Mesendoderm (in vitro differentiated cells): Measurements from ENCODE around the gene BRD9.

ENCODE experiments used
- DNase-seq: peaks from one replicate; pipeline ENCODE4 v3.0.0; 2013
- H2AK5ac ChIP-seq: 2 replicates; pipeline ENCODE4 v1.6.1; 2013; ENCODE audit warnings: low read length, inconsistent platforms
- H2BK120ac ChIP-seq: 2 replicates; pipeline ENCODE4 v1.6.1; 2013; ENCODE audit warnings: low read depth, mild to moderate bottlenecking, low read length, moderate library complexity, mixed read lengths
- H2BK15ac ChIP-seq: replicated peaks from 2 replicates; pipeline ENCODE4 v1.6.1; 2013; ENCODE audit warnings: low read depth, mild to moderate bottlenecking, moderate library complexity
- H2BK5ac ChIP-seq: 2 replicates; pipeline ENCODE4 v1.6.1; 2013; ENCODE audit warnings: low read length, inconsistent platforms
- H3K18ac ChIP-seq: 2 replicates; pipeline ENCODE4 v1.6.1; 2013; ENCODE audit warnings: mild to moderate bottlenecking, low read length, mixed read lengths
- H3K23ac ChIP-seq: one replicate; pipeline ENCODE4 v1.6.1; 2013; ENCODE audit warnings: low read length
- H3K27ac ChIP-seq: 2 replicates; pipeline ENCODE4 v1.5.1; 2013; ENCODE audit warnings: low read depth, mild to moderate bottlenecking, inconsistent platforms, low read length, moderate library complexity
- H3K27me3 ChIP-seq: 2 replicates; pipeline ENCODE4 v1.6.1; 2013; ENCODE audit warnings: low read length, control low read depth, mild to moderate bottlenecking, inconsistent platforms; ENCODE audit not compliant: insufficient read depth, poor library complexity
- H3K36me3 ChIP-seq: 2 replicates; pipeline ENCODE4 v1.6.1; 2013; ENCODE audit warnings: low read length, inconsistent platforms; ENCODE audit not compliant: control insufficient read depth, insufficient read depth
- H3K4ac ChIP-seq: one replicate; pipeline ENCODE4 v1.6.1; 2013; ENCODE audit warnings: low read depth, mild to moderate bottlenecking, low read length, moderate library complexity
- H3K4me1 ChIP-seq: 2 replicates; pipeline ENCODE4 v1.6.1; 2013; ENCODE audit warnings: low read depth, low read length, inconsistent platforms; ENCODE audit not compliant: control insufficient read depth
- H3K4me2 ChIP-seq: 2 replicates; pipeline ENCODE4 v1.6.1; 2013; ENCODE audit warnings: low read length
- H3K4me3 ChIP-seq: 2 replicates; pipeline ENCODE4 v1.5.1; 2013; ENCODE audit warnings: mild to moderate bottlenecking, low read length
- H3K56ac ChIP-seq: one replicate; pipeline ENCODE4 v1.6.1; 2013; ENCODE audit warnings: low read length
- H3K79me1 ChIP-seq: 2 replicates; pipeline ENCODE4 v1.6.1; 2013; ENCODE audit warnings: low read length, inconsistent platforms
- H3K79me2 ChIP-seq: 2 replicates; pipeline ENCODE4 v1.6.1; 2013; ENCODE audit warnings: mild to moderate bottlenecking, low read length; ENCODE audit not compliant: control insufficient read depth, insufficient read depth
- H3K9ac ChIP-seq: 2 replicates; pipeline ENCODE4 v1.6.1; 2013; ENCODE audit warnings: low read length, inconsistent platforms
- H4K5ac ChIP-seq: one replicate; pipeline ENCODE4 v1.6.1; 2013; ENCODE audit warnings: low read length
- H4K8ac ChIP-seq: one replicate; pipeline ENCODE4 v1.6.1; 2013; ENCODE audit warnings: low read depth, mild to moderate bottlenecking, control low read depth, low read length, moderate library complexity
- WGBS: extraction: QIAGEN DNeasy Blood & Tissue Kit; methylation state at CpG from one replicate; pipeline ENCODE4 v1.1.7; 2013; ENCODE audit warnings: low lambda C conversion rate, missing lambda C conversion rate; ENCODE audit not compliant: insufficient coverage; ENCODE audit errors: extremely low coverage; 5-methylcytosine and 5-hydroxymethylcytosine counted together

The BRD9 gene

GRCh38 chr5:852018-852417 lies 40.6 kb downstream of the BRD9 start:
- no peaks in the 10 kb centered on the region for H3K36me3 ChIP-seq
- no peak overlapping the region for H3K4ac ChIP-seq
- H3K4me3 ChIP-seq, result no peak overlapping the region
- H3K79me1 ChIP-seq, result no peaks in the 10 kb centered on the region
- H4K5ac ChIP-seq, result no peak overlapping the region
- H3K56ac ChIP-seq, result no peak overlapping the region
- no peak overlapping the region for H3K23ac ChIP-seq
- no peaks in the 10 kb centered on the region for H3K79me2 ChIP-seq
- no peak overlapping the region for H2BK120ac ChIP-seq
- H2BK5ac ChIP-seq, result no peak overlapping the region
- no CpG with 5 or more reads among the region's 5 CpGs for WGBS
- H3K4me2 ChIP-seq, result no peak overlapping the region
- H4K8ac ChIP-seq, result no peak overlapping the region
- no peak overlapping the region for H3K27ac ChIP-seq
- H3K4me1 ChIP-seq, result no peaks in the 10 kb centered on the region
- no peak overlapping the region for H2AK5ac ChIP-seq
- no peak for DNase-seq
- no peak overlapping the region for H2BK15ac ChIP-seq
- H3K27me3 ChIP-seq, result no peaks in the 10 kb centered on the region
- no peak overlapping the region for H3K9ac ChIP-seq
- H3K18ac ChIP-seq, result no peak overlapping the region

DNA sequence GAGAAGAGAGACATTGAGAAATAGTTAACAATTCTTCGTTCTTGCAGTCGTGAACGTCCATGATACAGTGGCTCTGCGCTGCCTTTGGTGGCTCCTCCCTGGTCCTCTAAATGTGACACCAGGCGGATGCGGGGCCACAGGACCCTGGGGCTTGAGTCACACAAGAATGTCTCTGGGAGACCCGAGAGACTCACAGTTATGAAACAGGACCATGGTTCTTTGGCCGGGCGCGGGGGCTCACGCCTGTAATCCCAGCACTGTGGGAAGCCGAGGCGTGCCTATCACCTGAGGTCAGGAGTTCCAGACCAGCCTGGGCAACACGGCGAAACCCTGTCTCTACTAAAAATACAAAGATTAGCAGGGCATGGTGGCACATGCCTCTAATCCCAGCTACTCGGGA lies 41.0 kb downstream of the BRD9 start:
- no CpG with 5 or more reads among the region's 16 CpGs for WGBS
- H3K79me2 ChIP-seq, result no peaks in the 10 kb centered on the region
- H3K4ac ChIP-seq, result no peak overlapping the region
- H3K18ac ChIP-seq, result no peak overlapping the region
- no peak overlapping the region for H3K9ac ChIP-seq
- H4K5ac ChIP-seq, result no peak overlapping the region
- H2BK5ac ChIP-seq, result no peak overlapping the region
- H3K23ac ChIP-seq, result no peak overlapping the region
- H3K27ac ChIP-seq, result no peak overlapping the region
- no peak overlapping the region for H4K8ac ChIP-seq
- H2BK120ac ChIP-seq, result no peak overlapping the region
- H3K79me1 ChIP-seq, result no peaks in the 10 kb centered on the region
- no peak overlapping the region for H3K4me2 ChIP-seq
- no peak overlapping the region for H2AK5ac ChIP-seq
- no peak for DNase-seq
- H3K4me3 ChIP-seq, result no peak overlapping the region
- no peaks in the 10 kb centered on the region for H3K27me3 ChIP-seq
- no peak overlapping the region for H2BK15ac ChIP-seq
- H3K4me1 ChIP-seq, result no peaks in the 10 kb centered on the region
- H3K36me3 ChIP-seq, result no peaks in the 10 kb centered on the region
- no peak overlapping the region for H3K56ac ChIP-seq

- no peaks in the 10 kb centered on the region for H3K79me1 ChIP-seq
- H3K23ac ChIP-seq, result no peak overlapping the region
- no peaks in the 10 kb centered on the region for H3K36me3 ChIP-seq
- H3K56ac ChIP-seq, result no peak overlapping the region
- no peaks in the 10 kb centered on the region for H3K79me2 ChIP-seq
- H3K27ac ChIP-seq, result no peak overlapping the region
- no peaks in the 10 kb centered on the region for H3K27me3 ChIP-seq
- no peak overlapping the region for H2BK5ac ChIP-seq
- no peak overlapping the region for H2AK5ac ChIP-seq
- H3K4me2 ChIP-seq, result no peak overlapping the region
- H3K4me3 ChIP-seq, result no peak overlapping the region
- no peak overlapping the region for H3K9ac ChIP-seq
- no peak overlapping the region for H4K8ac ChIP-seq
- no peak overlapping the region for H2BK15ac ChIP-seq
- H3K4ac ChIP-seq, result no peak overlapping the region
- no peak overlapping the region for H4K5ac ChIP-seq
- no peak for DNase-seq
- WGBS, result no CpG with 5 or more reads among the region's 19 CpGs
- H3K18ac ChIP-seq, result no peak overlapping the region
- H3K4me1 ChIP-seq, result no peaks in the 10 kb centered on the region
- H2BK120ac ChIP-seq, result no peak overlapping the region
Observed at GRCh38 chr5:851076-851475, 41.5 kb downstream of the BRD9 start.

GRCh38 chr5:850511-851006 lies 42.0 kb downstream of the BRD9 start, which contains the start of gene ZDHHC11:
ZDHHC11 (minus strand) TSS chr5:850986; CDS start chr5:850602, 384 bp downstream.
- H2BK15ac ChIP-seq, result no peak within 1 kb of the TSS

DNA sequence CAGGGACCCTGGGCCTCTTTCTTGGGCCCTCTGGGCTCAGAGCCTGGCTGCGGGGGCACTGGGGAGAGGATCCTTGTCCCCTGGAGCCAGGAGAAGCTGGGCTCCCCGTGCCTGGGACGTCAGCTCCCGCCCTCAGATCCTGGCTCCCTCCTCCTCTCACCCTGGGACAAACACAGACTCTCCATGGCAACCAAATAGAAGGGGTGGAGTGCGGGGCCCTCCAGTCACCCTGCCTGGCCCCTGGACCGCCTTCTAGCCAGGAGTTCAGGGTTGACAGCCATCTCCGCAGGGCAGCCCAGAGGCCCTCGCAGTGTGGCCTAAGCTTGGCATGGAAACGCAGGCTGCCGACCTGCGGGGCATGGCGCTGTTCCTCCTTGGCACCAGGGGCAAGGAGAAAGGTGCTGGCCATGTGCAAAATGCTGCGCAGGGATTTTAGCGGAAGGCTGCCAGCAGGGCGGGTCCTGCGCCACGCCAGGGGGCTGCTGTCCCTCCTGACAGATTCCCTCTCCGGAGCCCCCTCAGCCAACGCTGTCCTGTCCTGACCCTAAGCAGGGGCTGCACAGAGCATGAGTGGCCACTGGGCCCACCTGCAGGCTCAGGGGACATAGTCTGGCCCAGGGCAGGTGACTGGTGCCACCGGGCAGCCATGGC lies 42.8 kb downstream of the BRD9 start:
- H4K5ac ChIP-seq, result no peak overlapping the region
- no peak overlapping the region for H3K23ac ChIP-seq
- H3K27ac ChIP-seq, result no peak overlapping the region
- no peaks in the 10 kb centered on the region for H3K79me2 ChIP-seq
- H3K4ac ChIP-seq, result no peak overlapping the region
- H3K79me1 ChIP-seq, result no peaks in the 10 kb centered on the region
- peak; percentile 64 for DNase-seq
- H2BK15ac ChIP-seq, result no peak overlapping the region
- no peak overlapping the region for H3K18ac ChIP-seq
- H2BK5ac ChIP-seq, result no peak overlapping the region
- no peaks in the 10 kb centered on the region for H3K27me3 ChIP-seq
- no CpG with 5 or more reads among the region's 20 CpGs for WGBS
- H3K56ac ChIP-seq, result no peak overlapping the region
- H2BK120ac ChIP-seq, result no peak overlapping the region
- no peak overlapping the region for H2AK5ac ChIP-seq
- no peaks in the 10 kb centered on the region for H3K36me3 ChIP-seq
- H3K9ac ChIP-seq, result no peak overlapping the region
- H3K4me3 ChIP-seq, result no peak overlapping the region
- H4K8ac ChIP-seq, result no peak overlapping the region
- H3K4me1 ChIP-seq, result no peaks in the 10 kb centered on the region
- H3K4me2 ChIP-seq, result no peak overlapping the region

More at GRCh38 chr5:850511-851006, 42.0 kb downstream of the BRD9 start, which contains the start of gene ZDHHC11:
- Histone ChIP-seq H2BK120ac (no peak within 1 kb of the TSS), H3K56ac (no peak within 1 kb of the TSS), H3K9ac (no peak within 1 kb of the TSS), H3K4me3 (no peak within 1 kb of the TSS), H3K4me2 (no peak within 1 kb of the TSS), H3K18ac (no peak within 1 kb of the TSS), H3K27ac (no peak within 1 kb of the TSS), H3K4ac (no peak within 1 kb of the TSS), H3K4me1 (no peaks in the 10 kb centered on the region), H3K79me1 (no peaks in the 10 kb centered on the region), H3K79me2 (no peaks in the 10 kb centered on the region), H3K27me3 (no peaks in the 10 kb centered on the region), H4K5ac (no peak within 1 kb of the TSS), H2BK5ac (no peak within 1 kb of the TSS), H3K23ac (no peak within 1 kb of the TSS), H4K8ac (no peak within 1 kb of the TSS), H2AK5ac (no peak within 1 kb of the TSS), H3K36me3 (no peaks in the 10 kb centered on the region)
- no CpG with 5 or more reads among the region's 27 CpGs for WGBS
- peak; percentile 45 for DNase-seq

DNA sequence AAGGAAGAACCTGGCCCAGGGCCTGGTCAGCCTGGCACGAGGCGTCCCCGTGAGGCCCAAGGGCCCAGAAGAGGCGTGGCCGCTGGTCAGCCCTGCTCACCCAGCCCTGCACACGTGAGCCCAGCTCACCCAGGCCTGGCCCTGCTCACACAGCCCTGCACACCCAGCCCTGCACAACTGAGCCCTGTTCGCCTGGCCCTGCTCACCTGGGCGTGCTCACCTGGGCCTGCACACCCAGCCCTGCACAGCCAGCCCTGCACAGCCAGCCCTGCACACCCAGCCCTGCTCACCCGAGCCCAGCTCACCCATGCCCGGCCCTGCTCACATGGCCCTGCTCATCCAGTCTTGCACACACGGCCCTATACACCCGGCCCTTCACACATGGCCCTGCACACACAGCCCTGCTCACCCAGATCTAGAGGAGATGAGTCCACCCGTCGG lies 43.9 kb downstream of the BRD9 start:
- Histone ChIP-seq H3K23ac (no peak overlapping the region), H3K27ac (no peak overlapping the region), H3K79me2 (no peaks in the 10 kb centered on the region), H3K18ac (no peak overlapping the region), H2AK5ac (no peak overlapping the region), H3K27me3 (no peaks in the 10 kb centered on the region), H4K5ac (no peak overlapping the region), H2BK15ac (no peak overlapping the region), H3K36me3 (no peaks in the 10 kb centered on the region), H3K4me1 (no peaks in the 10 kb centered on the region), H3K9ac (no peak overlapping the region), H3K56ac (no peak overlapping the region), H3K4ac (no peak overlapping the region), H2BK5ac (no peak overlapping the region), H3K4me2 (no peak overlapping the region), H4K8ac (no peak overlapping the region), H3K79me1 (no peaks in the 10 kb centered on the region), H2BK120ac (no peak overlapping the region), H3K4me3 (no peak overlapping the region)
- no peak for DNase-seq
- no CpG with 5 or more reads among the region's 14 CpGs for WGBS
